NCI-H1436 treated with DMSO at 0.1 percent for 48 hours (cell line): ENCODE results near the gene MMS19.
"Not testable (repeated sequence)": the region's sequence is repeated elsewhere in the genome, so short reads cannot be mapped to it uniquely, and the experiment has no call there.

ENCODE experiments used
- DNase-seq: peaks from one replicate; lab custom pipeline; 2025; lab: John Stamatoyannopoulos, UW

Gene MMS19

GRCh38 chr10:97426776-97427570 is 71.2 kb downstream of the MMS19 start:
- no peak for DNase-seq

- peak; percentile 84 for DNase-seq
These were observed 72.1 kb downstream of the MMS19 start, which contains the start of gene PGAM1 for GRCh38 chr10:97425964-97426775. Gene PGAM1, plus strand, starts transcription at chr10:97426191. Its CDS starts 117 bp downstream, at chr10:97426308.

GRCh38 chr10:97423757-97424098 is 74.5 kb downstream of the MMS19 start:
- DNase-seq, result not testable (repeated sequence)

DNA sequence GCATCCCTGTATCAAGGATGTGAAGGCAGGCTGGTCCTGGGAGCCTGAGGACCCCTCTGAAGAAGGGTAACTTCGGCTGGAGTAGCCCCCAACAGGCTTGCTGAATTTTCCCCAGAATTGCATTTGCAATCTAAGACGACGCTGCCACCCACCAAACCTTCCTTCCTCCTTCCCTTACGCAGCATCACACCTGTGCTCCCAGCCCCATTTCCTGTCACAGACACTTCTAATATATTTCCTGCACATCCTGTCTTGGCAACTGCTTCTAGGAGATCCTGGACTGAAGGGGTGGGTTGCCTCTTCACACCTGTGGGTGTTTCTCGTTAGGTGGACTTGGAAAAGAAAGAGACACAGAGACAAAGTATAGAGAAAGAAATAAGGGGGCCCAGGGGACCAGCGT is 81.7 kb downstream of the MMS19 start:
- no peak for DNase-seq

DNA sequence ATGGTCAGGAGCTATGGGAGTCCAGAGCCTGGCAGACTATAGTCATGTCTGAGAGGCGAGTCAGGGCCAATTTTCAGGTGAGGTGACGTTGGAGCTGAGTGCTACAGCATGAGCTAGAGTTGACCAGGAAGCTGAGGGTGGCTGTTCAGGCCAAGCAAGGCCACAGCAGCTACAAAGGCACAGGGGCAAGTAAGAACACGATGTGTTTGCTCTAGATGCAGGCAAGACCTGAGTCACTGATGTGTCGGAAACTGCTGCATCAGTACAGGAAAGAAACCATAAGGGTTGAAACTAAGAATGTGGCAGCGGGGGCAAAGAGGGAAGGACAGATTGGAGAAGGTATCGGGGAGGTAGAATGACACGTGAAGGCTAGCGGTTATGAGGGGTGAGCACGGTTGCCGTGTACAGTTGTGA is 85.3 kb downstream of the MMS19 start:
- no peak for DNase-seq

- no peak for DNase-seq
These were observed 86.8 kb downstream of the MMS19 start for GRCh38 chr10:97411406-97411805.

- DNase-seq, result no peak
These were observed 89.7 kb downstream of the MMS19 start for GRCh38 chr10:97408496-97408992.
